A549 (cell line): ENCODE data around the gene DAGLA. TPM values are rescaled to one million over a fixed set of nuclear protein-coding genes. Genes with fewer than 3 reads are reported as not detected.

Source experiments
- ATAC-seq, 2 experiments: fragments of 200-7000 bp in 1 of 2; fragments of >200 bp in 1 of 2; cut with Nextera tagmentation in 1 of 2; cut with Tn5 transposase in 1 of 2; 3 replicates each; pipeline versions ENCODE4 v1.8.0 to v1.9.1; 2018 to 2020; ENCODE audit warnings: mild to moderate bottlenecking in 1 of 2, moderate library complexity in 1 of 2
- CTCF ChIA-PET: fragments of 300-600 bp; sonication (Branson Sonifier 250); formaldehyde crosslinking; extraction: SDS; loops from one replicate; lab custom pipeline; 2021; ENCODE audit warnings: antibody characterized with exemption, inconsistent platforms; lab: Yijun Ruan, JAX
- POLR2A ChIA-PET: fragments of 350-600 bp; formaldehyde crosslinking; extraction: SDS; loops from one replicate; lab custom pipeline; 2021; ENCODE audit warnings: antibody characterized with exemption, inconsistent platforms; lab: Yijun Ruan, JAX
- DNase-seq, 2 experiments: peaks; one replicate each; pipeline versions ENCODE4 v3.0.0 to v3.0.0-alpha.2; 2011 to 2016; ENCODE audit warnings: low read depth in 1 of 2, low spot score in 1 of 2
- FAIRE-seq: peaks from 2 replicates; lab custom pipeline; 2011; peaks lifted over from hg19 to GRCh38; lab: Jason Lieb, UNC
- H3K27ac ChIP-seq, 2 experiments: fragments of >200 bp; sonication (Bioruptor Twin); formaldehyde crosslinking; 3 replicates each; pipeline ENCODE4 v1.5.1; 2016 to 2017
- H3K4me1 ChIP-seq: fragments of >200 bp; sonication (Bioruptor Twin); formaldehyde crosslinking; 3 replicates; pipeline ENCODE4 v1.6.1; 2016
- H3K4me2 ChIP-seq: fragments of >200 bp; sonication (Bioruptor Twin); formaldehyde crosslinking; 3 replicates; pipeline ENCODE4 v1.6.1; 2016
- H3K4me3 ChIP-seq: fragments of >200 bp; sonication (Bioruptor Twin); formaldehyde crosslinking; 3 replicates; pipeline ENCODE4 v1.5.1; 2016
- H3K9me3 ChIP-seq: fragments of >200 bp; sonication (Bioruptor Twin); formaldehyde crosslinking; 3 replicates; pipeline ENCODE4 v1.6.1; 2016
- BHLHE40 ChIP-seq: IDR thresholded peaks from 2 replicates; pipeline ENCODE4 v1.6.1; 2012; ENCODE audit warnings: low read depth, low read length, inconsistent platforms
- CBX2 ChIP-seq: fragments of 200-600 bp; sonication (generic); IDR thresholded peaks from 2 replicates; pipeline ENCODE4 v1.6.1; 2016; ENCODE audit warnings: low read depth, mild to moderate bottlenecking, borderline replicate concordance
- CBX8 ChIP-seq: fragments of 200-600 bp; sonication (generic); IDR thresholded peaks from 2 replicates; pipeline ENCODE4 v1.6.1; 2016
- CEBPB ChIP-seq, 2 experiments: fragments of >200 bp in 1 of 2; sonication (Bioruptor Twin) in 1 of 2; formaldehyde crosslinking in 1 of 2; IDR thresholded peaks; 2 replicates each; pipeline ENCODE4 v1.6.1; 2012 to 2016
- CHD2 ChIP-seq: fragments of 150-350 bp; IDR thresholded peaks from 2 replicates; pipeline ENCODE4 v1.6.1; 2014; ENCODE audit warnings: low read length; ENCODE audit not compliant: partially characterized antibody
- EHMT2 ChIP-seq: fragments of 200-600 bp; sonication (generic); IDR thresholded peaks from 2 replicates; pipeline ENCODE4 v1.6.1; 2016; ENCODE audit warnings: antibody characterized with exemption, low read depth, mild to moderate bottlenecking, moderate library complexity
- ESRRA ChIP-seq: fragments of 150-350 bp; IDR thresholded peaks from 2 replicates; pipeline ENCODE4 v1.6.1; 2014; ENCODE audit warnings: mild to moderate bottlenecking, low read length, borderline replicate concordance
- FOSL2 ChIP-seq, 2 experiments: fragments of 450-650 bp in 1 of 2; fragments of >200 bp in 1 of 2; sonication (Bioruptor Twin) in 1 of 2; formaldehyde crosslinking; IDR thresholded peaks; 2 replicates each; pipeline versions ENCODE4 v1.5.0 to v1.6.1; 2016 to 2020; ENCODE audit warnings: mild to moderate bottlenecking in 1 of 2, moderate library complexity in 1 of 2
- GATA3 ChIP-seq: IDR thresholded peaks from 2 replicates; pipeline ENCODE4 v1.6.1; 2012; ENCODE audit warnings: borderline replicate concordance
- HDAC2 ChIP-seq: fragments of 200-600 bp; sonication (generic); IDR thresholded peaks from 2 replicates; pipeline ENCODE4 v1.6.1; 2016
- MYC ChIP-seq: IDR thresholded peaks from 2 replicates; pipeline ENCODE4 v1.6.1; 2012; ENCODE audit warnings: mild to moderate bottlenecking, inconsistent platforms, low read length, improper control_type of control experiment, borderline replicate concordance
- NFE2L2 ChIP-seq: fragments of 150-350 bp; conservative IDR thresholded peaks from 2 replicates; pipeline ENCODE4 v1.6.1; 2014; ENCODE audit warnings: low read length
- PBX3 ChIP-seq: IDR thresholded peaks from 2 replicates; pipeline ENCODE4 v1.6.1; 2012
- POLR2A ChIP-seq: IDR thresholded peaks from 2 replicates; pipeline ENCODE4 v1.6.1; 2012; ENCODE audit warnings: mild to moderate bottlenecking, low read length
- RAD21 ChIP-seq, 2 experiments: fragments of >200 bp in 1 of 2; sonication (Bioruptor Twin) in 1 of 2; formaldehyde crosslinking in 1 of 2; IDR thresholded peaks in 1 of 2; conservative IDR thresholded peaks in 1 of 2; 2 replicates in 1 of 2; 3 replicates in 1 of 2; pipeline ENCODE4 v1.6.1; 2012 to 2018; ENCODE audit warnings: inconsistent platforms in 1 of 2
- RCOR1 ChIP-seq: fragments of 150-350 bp; IDR thresholded peaks from 2 replicates; pipeline ENCODE4 v1.6.1; 2014; ENCODE audit warnings: antibody characterized with exemption, low read length, low read depth
- RFX5 ChIP-seq: fragments of 450-650 bp; IDR thresholded peaks from 2 replicates; pipeline ENCODE4 v1.7.1; 2014; ENCODE audit warnings: antibody characterized with exemption, mild to moderate bottlenecking, moderate library complexity
- RNF2 ChIP-seq: fragments of 200-600 bp; sonication (generic); IDR thresholded peaks from 2 replicates; pipeline ENCODE4 v1.6.1; 2016; ENCODE audit warnings: low read depth, mild to moderate bottlenecking, antibody characterized with exemption, moderate library complexity, borderline replicate concordance
- SMC3 ChIP-seq: fragments of >200 bp; sonication (Bioruptor Twin); formaldehyde crosslinking; IDR thresholded peaks from 3 replicates; pipeline ENCODE4 v1.6.1; 2018; ENCODE audit warnings: inconsistent platforms
- TFCP2L1 ChIP-seq: fragments of 250-450 bp; sonication (Bioruptor Pico); IDR thresholded peaks from 2 replicates; pipeline ENCODE4 v1.5.0; 2021; ENCODE audit warnings: mild to moderate bottlenecking
- USF2 ChIP-seq: fragments of 450-650 bp; IDR thresholded peaks from 2 replicates; pipeline ENCODE4 v1.6.1; 2014; ENCODE audit warnings: antibody characterized with exemption
- ZFP36 ChIP-seq: fragments of 450-650 bp; IDR thresholded peaks from 2 replicates; pipeline ENCODE4 v1.6.1; 2014; ENCODE audit warnings: borderline replicate concordance; ENCODE audit not compliant: partially characterized antibody
- ZSCAN20 ChIP-seq: fragments of 250-450 bp; sonication (Bioruptor Pico); IDR thresholded peaks from 2 replicates; pipeline ENCODE4 v1.8.0; 2022; ENCODE audit warnings: mild to moderate bottlenecking, moderate library complexity
- WGBS: methylation state at CpG from one replicate; pipeline ENCODE4 v1.1.6; 2017; ENCODE audit errors: missing lambda C conversion rate; 5-methylcytosine and 5-hydroxymethylcytosine counted together
- polyA plus RNA-seq, 4 experiments: library from polyadenylated mRNA; depleted of rRNA in 3 of 4; stranded (reverse); fragments of >200 nt; fragmentation: RNase III in 1 of 4; extraction: RNeasy Plus Mini Kit Qiagen cat#74134 plus additional on column Dnase treatment in 1 of 4; gene quantifications; 2 replicates in 3 of 4; 3 replicates in 1 of 4; pipeline ENCODE4 v1.2.3, GENCODE V29; 2011 to 2017
- TF ChIP-seq, protein P1 (sequence below): fragments of >200 bp; sonication (Bioruptor Twin); formaldehyde crosslinking; IDR thresholded peaks from 2 replicates; pipeline ENCODE4 v1.6.1; 2016

DAGLA gene
- polyA plus RNA-seq, 2 of the 4 experiments (the other 2 are of a cell fraction): 0.93 to 2.5 TPM

DNA sequence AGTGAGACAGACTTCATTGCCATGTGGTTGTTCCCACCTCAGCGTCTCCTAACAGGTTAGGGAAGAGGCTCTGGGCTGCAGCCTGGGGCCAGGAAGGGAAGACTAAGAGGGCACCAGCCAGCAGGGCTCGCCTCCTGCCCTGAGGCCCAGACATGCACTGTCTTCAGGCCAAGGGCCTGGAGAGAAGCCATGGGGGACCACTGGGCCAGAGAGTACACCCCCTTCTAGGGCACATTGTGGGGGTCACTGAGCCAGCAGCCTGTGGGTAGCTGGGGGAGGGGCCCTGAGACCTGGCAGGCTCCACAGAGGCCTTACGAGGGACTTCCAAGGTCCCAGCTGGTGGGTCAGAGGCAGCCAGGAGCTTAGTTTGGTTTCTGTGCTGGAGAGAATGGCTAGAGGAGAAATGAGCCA lies 47.2 kb downstream of the DAGLA start:
- peaks cover 30% of the 10 kb centered on the region for H3K4me1 ChIP-seq
- H3K9me3 ChIP-seq: no peaks in the 10 kb centered on the region
- WGBS: 84% methylated on average over 2 of the region's 3 CpGs
- POLR2A ChIA-PET: no interaction called here
- no peak for ATAC-seq
- DNase-seq: no peak
- TF ChIP-seq RAD21 (conservative IDR thresholded peaks at IDR 0.05 in 1 of 2, IDR thresholded peaks at IDR 0.05 in 1 of 2) (no peak), GATA3 (no peak), RFX5 (no peak), RCOR1 (no peak), CEBPB (IDR thresholded peaks at IDR 0.05) (no peak), POLR2A (no peak), FOSL2 (IDR thresholded peaks at IDR 0.05) (no peak), FOSL2 (CRISPR knock-in tag; IDR thresholded peaks at IDR 0.05) (no peak), BHLHE40 (no peak), USF2 (no peak), CBX2 (no peak), HDAC2 (no peak)
- TF ChIP-seq, all 56 proteins: peak for 0
- H3K4me2 ChIP-seq: no peak overlapping the region
- no peak overlapping the region for H3K4me3 ChIP-seq
- FAIRE-seq: no peak
- H3K27ac ChIP-seq: no peak overlapping the region; a peak in 1 of 6 replicates
- CTCF ChIA-PET: interaction anchor here (1.2 to 3.9 kb wide), 6 partner anchors 12 to 250 kb away, joined by 3 to 21 read pairs (median 4); no protein-coding TSS in a partner anchor

DNA sequence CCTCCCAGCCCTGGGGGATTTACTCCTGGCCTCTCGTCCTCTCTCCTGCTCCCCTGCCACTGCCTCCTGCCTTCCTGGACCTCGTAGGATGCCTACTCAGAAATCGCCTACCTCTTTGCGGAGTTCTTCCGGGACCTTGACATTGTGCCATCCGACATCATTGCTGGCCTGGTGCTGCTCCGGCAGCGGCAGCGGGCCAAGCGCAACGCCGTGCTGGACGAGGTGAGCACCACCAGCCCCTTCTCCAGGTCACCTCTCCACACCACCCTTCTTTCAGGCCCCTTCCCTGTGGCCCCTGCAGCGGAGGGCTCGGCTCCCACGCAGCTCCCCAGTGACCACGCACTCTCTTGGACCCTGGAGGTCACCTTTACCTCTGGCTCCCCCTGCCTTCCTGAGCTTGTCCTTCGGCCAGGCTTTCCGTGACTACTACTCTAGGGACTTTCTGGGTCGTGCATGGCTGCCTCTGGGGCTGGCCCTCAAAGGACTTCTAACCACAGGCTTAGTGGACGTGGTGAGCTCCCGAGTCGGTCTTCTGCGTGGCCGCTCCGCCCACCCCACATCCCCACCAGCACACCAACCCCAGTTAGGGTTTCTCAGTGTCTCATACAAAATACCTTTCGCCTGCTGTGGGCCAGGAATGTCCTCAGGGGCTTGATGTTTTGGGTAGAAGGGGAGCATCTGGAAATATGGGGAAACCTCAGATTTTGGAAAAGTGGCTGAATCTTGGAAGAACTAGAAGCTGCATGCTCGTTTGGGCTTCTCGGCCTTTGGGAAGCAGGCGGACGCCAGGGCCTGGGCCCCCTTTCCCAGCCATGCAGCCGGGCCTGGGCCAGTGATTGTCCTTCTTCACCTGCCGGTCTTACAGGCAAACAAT lies 48.1 kb downstream of the DAGLA start:
- Histone ChIP-seq H3K9me3 (no peaks in the 10 kb centered on the region), H3K4me1 (peaks cover 30% of the 10 kb centered on the region), H3K4me2 (peak overlapping the region; percentile 44; the same call in 2 of the 3 replicates), H3K4me3 (no peak overlapping the region), H3K27ac (peak overlapping the region; percentile 40 to 59; a peak in 4 of 6 replicates)
- DNase-seq (no peak), ATAC-seq (no peak), FAIRE-seq (no peak)
- TF ChIP-seq USF2: no peak
- TF ChIP-seq TFCP2L1 (CRISPR knock-in tag): no peak
- WGBS: 89% methylated on average over 33 of the region's 33 CpGs
- CTCF ChIA-PET: interaction anchor here (0.9 to 3.0 kb wide), 7 partner anchors 11 to 282 kb away, joined by 3 to 15 read pairs (median 3); no protein-coding TSS in a partner anchor
- POLR2A ChIA-PET: no interaction called here

- FAIRE-seq (no peak), ATAC-seq (peak; percentile 20 to 29; a peak in 3 of 6 replicates)
Measured at GRCh38 chr11:61728940-61729219, 48.7 kb downstream of the DAGLA start.

More at GRCh38 chr11:61728940-61729219, 48.7 kb downstream of the DAGLA start:
- Histone ChIP-seq H3K9me3 (no peaks in the 10 kb centered on the region), H3K27ac (peak overlapping the region; percentile 55 to 59), H3K4me2 (peak overlapping the region; percentile 44), H3K4me1 (peaks cover 30% of the 10 kb centered on the region), H3K4me3 (no peak overlapping the region)
- POLR2A ChIA-PET: no interaction called here
- 46% methylated on average over 7 of the region's 8 CpGs for WGBS
- DNase-seq: peak; percentile 60 to 80
- no peak for TF ChIP-seq SMC3
- TF ChIP-seq NFE2L2: no peak
- no peak for TF ChIP-seq CHD2
- TF ChIP-seq MYC: no peak
- no peak for TF ChIP-seq ZSCAN20 (CRISPR knock-in tag)
- TF ChIP-seq PBX3: no peak
- TF ChIP-seq ESRRA: no peak
- TF ChIP-seq RNF2: no peak
- no peak for TF ChIP-seq FOSL2 (IDR thresholded peaks at IDR 0.05)
- TF ChIP-seq FOSL2 (CRISPR knock-in tag; IDR thresholded peaks at IDR 0.05): no peak
- no peak for TF ChIP-seq HDAC2
- TF ChIP-seq, protein P1, sequence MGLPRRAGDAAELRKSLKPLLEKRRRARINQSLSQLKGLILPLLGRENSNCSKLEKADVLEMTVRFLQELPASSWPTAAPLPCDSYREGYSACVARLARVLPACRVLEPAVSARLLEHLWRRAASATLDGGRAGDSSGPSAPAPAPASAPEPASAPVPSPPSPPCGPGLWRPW: no peak
- TF ChIP-seq EHMT2: no peak
- TF ChIP-seq CBX8: no peak
- no peak for TF ChIP-seq ZFP36
- CTCF ChIA-PET: interaction anchor here (0.9 to 3.0 kb wide), 6 partner anchors 10 to 283 kb away, joined by 3 to 15 read pairs (median 5); no protein-coding TSS in a partner anchor
